Measurements from ENCODE around the gene KCNJ9. TPM values are rescaled to one million over a fixed set of nuclear protein-coding genes. Genes with fewer than 3 reads are reported as not detected.

The KCNJ9 gene
- total and polyA plus RNA-seq, 2 of the 4 experiments (the other 2 are of a cell fraction), result not detected

DNA sequence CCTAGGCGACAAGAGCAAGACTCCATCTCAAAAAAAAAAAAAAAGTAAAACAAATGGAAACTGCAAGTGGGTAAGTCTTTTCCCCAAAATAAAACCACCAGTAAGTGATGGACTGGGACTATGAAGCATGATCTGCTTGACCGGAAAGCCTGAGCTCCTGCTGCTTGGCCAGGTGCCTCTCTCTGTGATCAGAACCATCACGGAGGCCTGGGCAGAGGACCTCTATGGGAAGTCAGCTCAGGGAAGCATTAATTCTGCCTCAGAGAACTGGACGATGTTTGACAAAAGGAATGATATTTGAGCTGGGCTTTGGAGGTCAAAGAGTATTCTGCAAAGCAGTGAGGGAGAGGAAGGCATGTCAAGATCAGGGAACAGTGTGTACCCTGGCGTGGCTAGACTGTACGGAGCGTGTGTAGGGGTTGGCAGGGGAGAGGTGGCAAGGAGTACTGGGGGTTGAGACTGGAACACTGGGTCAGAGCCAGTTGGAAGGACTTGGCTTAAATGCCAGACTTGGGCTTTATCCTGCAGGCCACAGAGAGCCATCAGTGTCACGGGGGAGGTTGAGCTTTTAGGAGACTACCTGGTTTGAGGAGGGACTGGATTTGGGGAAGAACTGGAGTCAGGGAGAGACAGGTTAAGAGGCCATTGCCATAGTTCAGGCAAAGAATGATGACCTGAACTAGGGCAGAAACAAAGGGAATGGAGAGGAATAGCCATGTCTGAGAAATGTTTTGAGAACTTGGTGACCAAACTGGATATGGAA lies 50.6 kb downstream of the KCNJ9 start:
- no peak overlapping the region for H3K4me2 ChIP-seq (ENCODE audit: low read depth, low read length)
- H3K23ac ChIP-seq (ENCODE audit: low read depth, low read length), result no peak overlapping the region
- H3K79me1 ChIP-seq (ENCODE audit: low read depth in 1 of 2, low read length in 2 of 2), result no peaks in the 10 kb centered on the region
- intact Hi-C loops (cut with micrococcal nuclease) (no loop called here), dilution Hi-C loops (cut with HindIII; ENCODE audit: low sequenced_read_pairs, unreplicated experiment) (no loop called here), in situ Hi-C loops (cut with MboI; ENCODE audit: low sequenced_read_pairs) (no loop called here)
- H4K8ac ChIP-seq (ENCODE audit: low read depth in 2 of 2, low read length in 2 of 2), result no peak overlapping the region
- H2BK20ac ChIP-seq (ENCODE audit: low read depth, low read length), result no peak overlapping the region
- peaks cover 6% of the 10 kb centered on the region; the same call in 1 of the 2 replicates for H3K9me1 ChIP-seq (ENCODE audit: insufficient read depth, low read length)
- H3K18ac ChIP-seq (ENCODE audit: low read depth, low read length), result no peak overlapping the region
- H3K9me3 ChIP-seq (ENCODE audit: control insufficient read depth, insufficient read depth, low read length), result no peaks in the 10 kb centered on the region
- peaks cover 29% of the 10 kb centered on the region for H3K27me3 ChIP-seq (ENCODE audit: control insufficient read depth, insufficient read depth, low read length)
- H3K36me3 ChIP-seq (ENCODE audit: control insufficient read depth, insufficient read depth, low read length), result no peaks in the 10 kb centered on the region
- no peak overlapping the region for H3K4me3 ChIP-seq (ENCODE audit: insufficient read depth, low read depth, low read length)
- H3K9ac ChIP-seq (ENCODE audit: low read depth, low read length), result no peak overlapping the region
- H2BK120ac ChIP-seq (ENCODE audit: low read depth, low read length), result no peak overlapping the region
- no peak overlapping the region for H2AFZ ChIP-seq (replicated peaks; ENCODE audit: low read length, poor library complexity)
- ChIA-PET CTCF (no interaction called here), POLR2A (ENCODE audit: unreplicated experiment) (no interaction called here)
- H2AK9ac ChIP-seq (replicated peaks; ENCODE audit: low read depth, low read length, poor library complexity), result no peak overlapping the region
- no peaks in the 10 kb centered on the region for H4K20me1 ChIP-seq (ENCODE audit: insufficient read depth, low read length)
- no peak for TF ChIP-seq RCOR1 (IDR thresholded peaks at IDR 0.05; ENCODE audit: insufficient replicate concordance, low read length)
- no peak for TF ChIP-seq BHLHE40 (IDR thresholded peaks at IDR 0.05; ENCODE audit: low read depth, low read length)
- TF ChIP-seq NFE2L2 (IDR thresholded peaks at IDR 0.05; ENCODE audit: low read depth, low read length), result no peak
- no peak for TF ChIP-seq SMC3 (IDR thresholded peaks at IDR 0.05; ENCODE audit: low read depth, low read length)
- no peak for TF ChIP-seq RAD21 (IDR thresholded peaks at IDR 0.05; ENCODE audit: low read length)
- no peak for TF ChIP-seq RFX5 (IDR thresholded peaks at IDR 0.05; ENCODE audit: low read depth, low read length)
- no peak for TF ChIP-seq FOS (IDR thresholded peaks at IDR 0.05; ENCODE audit: low read depth, low read length)
- TF ChIP-seq MXI1 (IDR thresholded peaks at IDR 0.05; ENCODE audit: borderline replicate concordance, low read depth, low read length), result no peak
- no peak for TF ChIP-seq CHD1 (IDR thresholded peaks at IDR 0.05; ENCODE audit: low read depth, low read length)
- TF ChIP-seq, protein P1, sequence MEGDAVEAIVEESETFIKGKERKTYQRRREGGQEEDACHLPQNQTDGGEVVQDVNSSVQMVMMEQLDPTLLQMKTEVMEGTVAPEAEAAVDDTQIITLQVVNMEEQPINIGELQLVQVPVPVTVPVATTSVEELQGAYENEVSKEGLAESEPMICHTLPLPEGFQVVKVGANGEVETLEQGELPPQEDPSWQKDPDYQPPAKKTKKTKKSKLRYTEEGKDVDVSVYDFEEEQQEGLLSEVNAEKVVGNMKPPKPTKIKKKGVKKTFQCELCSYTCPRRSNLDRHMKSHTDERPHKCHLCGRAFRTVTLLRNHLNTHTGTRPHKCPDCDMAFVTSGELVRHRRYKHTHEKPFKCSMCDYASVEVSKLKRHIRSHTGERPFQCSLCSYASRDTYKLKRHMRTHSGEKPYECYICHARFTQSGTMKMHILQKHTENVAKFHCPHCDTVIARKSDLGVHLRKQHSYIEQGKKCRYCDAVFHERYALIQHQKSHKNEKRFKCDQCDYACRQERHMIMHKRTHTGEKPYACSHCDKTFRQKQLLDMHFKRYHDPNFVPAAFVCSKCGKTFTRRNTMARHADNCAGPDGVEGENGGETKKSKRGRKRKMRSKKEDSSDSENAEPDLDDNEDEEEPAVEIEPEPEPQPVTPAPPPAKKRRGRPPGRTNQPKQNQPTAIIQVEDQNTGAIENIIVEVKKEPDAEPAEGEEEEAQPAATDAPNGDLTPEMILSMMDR (conservative IDR thresholded peaks at IDR 0.05; ENCODE audit: low read depth, low read length), result no peak
- TF ChIP-seq, protein P2, sequence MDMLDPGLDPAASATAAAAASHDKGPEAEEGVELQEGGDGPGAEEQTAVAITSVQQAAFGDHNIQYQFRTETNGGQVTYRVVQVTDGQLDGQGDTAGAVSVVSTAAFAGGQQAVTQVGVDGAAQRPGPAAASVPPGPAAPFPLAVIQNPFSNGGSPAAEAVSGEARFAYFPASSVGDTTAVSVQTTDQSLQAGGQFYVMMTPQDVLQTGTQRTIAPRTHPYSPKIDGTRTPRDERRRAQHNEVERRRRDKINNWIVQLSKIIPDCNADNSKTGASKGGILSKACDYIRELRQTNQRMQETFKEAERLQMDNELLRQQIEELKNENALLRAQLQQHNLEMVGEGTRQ (IDR thresholded peaks at IDR 0.05; ENCODE audit: low read depth, low read length), result no peak
- TF ChIP-seq MAFK (IDR thresholded peaks at IDR 0.05; ENCODE audit: low read depth, low read length), result no peak
- H2BK15ac ChIP-seq (ENCODE audit: low read depth, low read length), result no peak overlapping the region
- no peak overlapping the region for H4K91ac ChIP-seq (ENCODE audit: insufficient read depth, low read depth, low read length)
- H3K4me1 ChIP-seq (ENCODE audit: control insufficient read depth, insufficient read depth, low read length), result 0 out of 2 replicates have a peak, but pooled peaks cover 2% of the 10 kb centered on the region
- DNase-seq, result no peak
- no peak overlapping the region for H3K56ac ChIP-seq (ENCODE audit: extremely low read depth, insufficient read depth, low read length)
- 58% methylated on average over 3 of the region's 8 CpGs; no CpG with 5 or more reads in 1 of the 2 experiments for WGBS, 2 experiments (ENCODE audit: extremely low coverage in 2 of 2, insufficient read length in 1 of 2)
- no TSS peak for BruUV-seq (replicated peaks)
- no peak for ATAC-seq (ENCODE audit: low read depth)
- no peak overlapping the region for H3K14ac ChIP-seq (replicated peaks; ENCODE audit: low read depth, low read length)
- H3K27ac ChIP-seq (ENCODE audit: insufficient read depth, low read length), result no peak overlapping the region
- H2AK5ac ChIP-seq (ENCODE audit: low read depth, low read length), result no peak overlapping the region
- H2BK5ac ChIP-seq (ENCODE audit: low read depth, low read length, poor library complexity, severe bottlenecking), result no peak overlapping the region
- no peak overlapping the region for H4K5ac ChIP-seq (ENCODE audit: low read depth, low read length)
- H3K4ac ChIP-seq (ENCODE audit: low read depth, low read length), result no peak overlapping the region

All from IMR-90 (cell line).